HPDE6-E6E7 (cell line): ENCODE measurements around the gene OSBPL10.
"Not testable (repeated sequence)": the region's sequence is repeated elsewhere in the genome, so short reads cannot be mapped to it uniquely, and the experiment has no call there.

Experiments used
- DNase-seq: peaks from one replicate; pipeline ENCODE4 v3.0.0; 2011; ENCODE audit warnings: missing footprints; ENCODE audit errors: extremely low spot score

OSBPL10 gene

DNA sequence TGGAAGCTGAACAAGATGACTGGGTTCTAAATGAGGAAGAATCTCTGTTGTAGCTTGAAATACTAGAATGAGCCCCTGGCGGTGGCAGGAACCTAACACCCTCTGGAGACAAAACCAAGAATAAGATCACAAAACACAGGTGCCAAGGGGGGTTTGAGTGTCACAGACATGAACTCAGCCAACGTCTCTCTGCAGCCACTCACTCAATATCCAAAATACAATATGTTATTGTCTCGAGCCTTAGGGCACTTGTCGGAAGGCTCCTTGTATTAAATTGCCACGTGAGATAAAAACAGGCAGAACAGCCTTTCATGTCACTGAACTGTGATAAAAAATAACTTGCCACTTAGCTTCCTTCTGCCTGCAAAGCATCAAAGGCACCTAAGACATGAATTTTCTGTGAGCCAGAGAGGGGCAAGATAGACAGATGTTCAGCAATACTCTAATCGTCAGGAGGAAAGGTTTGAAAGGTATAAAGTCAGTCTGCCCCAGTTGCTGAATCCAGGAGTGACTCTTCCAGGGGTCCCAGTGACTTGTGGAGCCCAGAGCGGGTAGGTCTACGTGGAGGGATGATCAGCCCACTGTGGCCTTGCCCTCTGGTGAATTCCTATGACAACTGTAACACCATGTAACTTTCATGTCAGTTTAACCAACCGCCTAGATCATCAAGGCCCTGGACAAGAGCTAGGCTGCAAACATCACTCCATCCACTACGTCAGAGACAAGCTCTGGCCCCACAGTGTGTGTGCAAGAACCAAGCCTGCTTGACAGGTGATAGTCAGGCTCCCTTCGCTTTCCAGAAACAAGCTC is 165.2 kb downstream of the OSBPL10 start:
- DNase-seq, result no peak

DNA sequence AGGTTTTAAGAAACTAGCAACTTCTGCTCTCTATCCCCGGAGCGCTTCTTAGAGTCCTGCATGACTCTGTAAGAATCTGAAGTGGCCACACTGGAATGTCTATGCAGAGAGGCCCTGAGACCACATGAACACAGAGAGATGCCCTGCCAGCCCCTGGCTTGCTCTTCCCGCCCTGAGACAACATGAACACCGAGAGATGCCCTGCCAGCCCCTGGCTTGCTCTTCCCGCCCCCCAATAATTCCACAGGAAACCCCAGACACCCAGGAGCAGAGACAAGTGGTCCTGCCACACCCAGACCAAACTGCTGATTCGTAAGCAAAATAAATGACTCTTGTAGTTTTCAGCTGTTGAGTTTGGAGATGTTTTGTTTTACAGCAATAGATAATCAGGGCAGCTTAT is 166.1 kb downstream of the OSBPL10 start:
- no peak for DNase-seq

DNA sequence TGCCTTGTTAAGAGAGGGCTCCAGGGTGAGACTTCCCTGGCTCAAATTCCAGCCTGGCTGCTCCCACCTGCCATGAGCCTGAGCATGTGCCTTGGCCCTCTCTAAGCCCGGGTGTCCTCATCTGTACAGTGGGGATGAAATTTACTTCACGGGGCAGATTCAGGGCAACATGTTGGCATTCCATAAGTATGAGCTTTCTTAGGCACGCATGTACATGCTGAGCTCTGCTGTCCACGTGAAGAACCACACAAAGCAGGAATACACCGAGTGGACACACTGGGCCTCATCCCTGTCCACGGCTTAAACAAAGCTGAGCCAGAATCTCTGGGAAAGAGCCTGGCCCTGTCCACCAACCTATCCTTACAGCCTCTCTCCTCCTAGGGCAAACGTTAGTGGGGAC is 167.4 kb downstream of the OSBPL10 start:
- no peak for DNase-seq

DNA sequence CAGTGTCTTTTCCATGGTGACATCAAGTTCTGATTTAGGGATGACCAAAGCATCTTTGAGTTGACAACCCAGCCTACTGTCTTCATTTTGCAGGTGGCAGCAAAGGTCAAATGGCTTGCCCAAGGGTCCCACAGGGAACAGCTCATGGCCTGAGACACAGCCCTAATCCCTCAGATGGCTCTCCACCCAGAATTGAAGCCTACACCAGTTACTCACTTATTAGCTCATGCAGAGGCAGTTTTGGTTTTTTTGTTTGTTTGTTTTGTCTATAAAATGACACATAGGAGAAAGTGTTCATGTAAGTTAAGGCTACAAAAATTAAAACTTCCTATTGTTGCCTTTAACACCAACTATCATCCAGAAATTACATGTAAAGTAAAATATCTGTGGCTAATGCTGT is 167.9 kb downstream of the OSBPL10 start:
- no peak for DNase-seq

DNA sequence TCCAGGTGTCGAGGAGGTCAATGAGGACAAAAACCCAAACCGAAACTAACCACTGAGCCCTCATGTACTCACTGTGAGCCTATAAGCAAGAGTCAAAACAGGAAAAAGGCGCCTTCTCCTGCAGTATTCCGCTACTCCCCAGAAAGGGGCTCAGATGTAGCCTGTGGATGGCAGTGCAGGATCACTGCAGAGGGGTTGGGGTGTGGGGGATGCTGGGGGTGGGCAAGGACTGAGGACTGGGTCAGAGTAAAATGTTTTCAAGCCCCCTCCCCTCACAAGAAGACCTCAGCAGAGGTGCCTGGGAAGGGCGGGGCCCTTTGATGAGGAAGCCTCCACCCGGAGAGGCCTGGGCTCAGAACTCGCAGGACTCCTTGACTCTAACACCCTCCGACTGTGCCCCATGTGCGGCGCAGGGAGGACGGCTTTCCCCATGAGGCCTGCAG is 170.1 kb downstream of the OSBPL10 start:
- no peak for DNase-seq

DNA sequence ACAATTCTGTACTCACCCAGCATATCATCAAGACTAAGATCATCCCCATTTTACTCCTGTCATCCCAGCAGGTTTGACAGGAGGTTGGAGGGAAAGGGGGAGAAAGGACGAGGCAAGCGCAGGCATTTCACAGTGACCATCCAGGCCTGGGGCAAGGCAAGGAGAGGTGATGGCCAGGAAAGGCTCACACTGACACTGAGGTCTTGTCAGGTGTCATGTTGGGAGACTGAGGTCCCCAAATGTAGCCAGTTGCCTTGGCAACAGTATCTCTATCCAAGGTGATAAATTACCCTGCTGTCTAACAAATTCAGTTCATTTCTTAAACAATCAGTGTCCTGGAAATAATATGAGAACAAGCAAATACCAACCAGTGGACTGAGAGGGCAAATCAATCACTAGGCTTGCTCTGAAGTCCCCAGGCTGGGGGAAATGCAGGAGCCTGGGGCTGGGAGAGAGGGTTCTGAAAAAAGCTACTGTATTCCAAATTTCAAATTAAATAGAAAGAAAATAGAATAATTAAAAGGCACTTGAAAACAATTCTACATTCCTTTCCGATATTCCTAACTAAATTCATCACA is 172.8 kb downstream of the OSBPL10 start:
- no peak for DNase-seq

DNA sequence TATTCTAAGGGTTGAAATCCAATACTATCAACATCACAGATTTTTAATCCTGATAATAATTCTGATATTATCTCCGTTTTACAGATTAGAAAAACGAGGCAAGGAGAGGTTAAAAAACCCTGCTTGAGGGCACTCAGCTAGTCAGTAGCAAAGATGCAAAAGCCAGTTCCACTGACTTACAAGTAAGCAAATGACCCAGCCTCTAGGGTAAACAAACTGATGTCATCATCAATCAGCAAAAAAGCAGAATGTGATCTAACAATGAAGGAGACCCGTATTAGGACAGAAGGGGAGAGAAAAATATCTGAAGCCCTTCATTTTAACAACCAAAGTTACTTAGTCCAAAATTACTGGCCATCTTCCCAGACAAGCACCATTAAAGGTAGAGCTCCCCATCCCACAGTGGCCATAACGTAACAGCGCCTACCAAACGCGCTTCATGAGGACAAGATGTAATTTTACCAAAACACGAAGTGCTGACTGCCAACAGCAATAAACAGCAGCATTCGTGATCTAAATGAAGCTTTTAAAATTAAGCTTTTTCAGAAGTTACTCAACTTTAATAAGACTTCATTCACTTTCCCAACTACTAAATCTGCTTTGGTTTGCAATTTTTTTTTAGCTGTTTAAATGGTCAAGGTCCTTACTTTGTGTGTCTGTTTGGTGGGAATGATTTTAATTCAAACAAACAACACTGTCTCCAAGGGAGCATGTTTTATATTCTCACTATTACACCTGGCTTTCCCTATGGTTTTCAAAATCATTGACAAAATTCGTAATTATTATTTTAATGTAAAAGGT is 176.6 kb downstream of the OSBPL10 start:
- no peak for DNase-seq

DNA sequence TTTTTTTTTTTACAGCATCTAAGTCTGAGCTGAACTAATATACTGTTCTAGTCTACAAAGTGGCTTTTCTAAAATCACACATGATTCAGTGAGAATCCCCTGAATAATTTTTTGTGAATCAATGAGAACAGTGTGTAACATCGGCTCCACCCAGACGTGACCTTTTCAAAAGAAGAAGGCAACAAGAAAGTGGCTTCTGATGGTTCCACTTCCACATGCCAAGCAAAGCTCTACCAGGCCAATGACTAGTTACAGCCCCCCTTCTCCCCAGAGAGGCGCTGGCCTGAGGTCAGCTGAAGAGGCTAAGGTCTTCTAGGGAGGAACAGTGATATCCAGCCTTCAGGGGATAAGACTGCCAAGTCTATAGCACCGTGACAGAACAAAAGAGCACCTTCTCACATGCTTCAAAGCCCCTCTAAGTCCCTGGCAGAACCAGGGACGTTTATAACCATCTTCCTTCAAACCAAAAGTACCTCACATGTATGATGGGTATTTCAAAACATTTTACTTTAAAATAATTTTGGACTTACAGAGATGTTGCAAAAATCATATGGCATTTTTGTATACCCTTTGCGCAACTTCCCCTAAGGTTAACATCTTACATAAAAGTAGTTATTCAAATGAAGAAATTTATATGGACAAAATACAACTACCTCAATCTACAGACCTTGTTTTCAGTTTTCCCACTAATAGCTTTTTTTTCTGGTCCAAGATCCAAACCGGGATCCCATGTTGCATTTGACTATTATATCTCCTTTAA is 177.9 kb downstream of the OSBPL10 start:
- no peak for DNase-seq

DNA sequence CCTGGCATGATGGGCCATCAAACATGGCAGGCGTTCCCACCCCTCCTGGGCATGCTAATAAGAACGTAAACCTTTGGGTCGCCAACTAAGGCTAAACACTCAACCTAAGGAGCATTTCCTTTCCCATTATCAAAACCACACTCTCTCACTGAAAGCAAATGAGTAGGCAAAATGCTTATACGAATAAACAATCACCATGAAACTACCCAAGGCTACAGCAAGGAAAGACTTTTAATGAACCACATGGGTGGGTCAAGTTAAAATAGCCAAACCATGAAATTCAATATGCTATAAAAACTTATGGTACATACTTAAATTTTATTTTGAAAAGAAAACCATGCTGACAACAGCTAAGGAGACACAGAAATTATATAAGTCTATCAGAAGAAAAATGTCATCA is 180.6 kb downstream of the OSBPL10 start:
- no peak for DNase-seq

DNA sequence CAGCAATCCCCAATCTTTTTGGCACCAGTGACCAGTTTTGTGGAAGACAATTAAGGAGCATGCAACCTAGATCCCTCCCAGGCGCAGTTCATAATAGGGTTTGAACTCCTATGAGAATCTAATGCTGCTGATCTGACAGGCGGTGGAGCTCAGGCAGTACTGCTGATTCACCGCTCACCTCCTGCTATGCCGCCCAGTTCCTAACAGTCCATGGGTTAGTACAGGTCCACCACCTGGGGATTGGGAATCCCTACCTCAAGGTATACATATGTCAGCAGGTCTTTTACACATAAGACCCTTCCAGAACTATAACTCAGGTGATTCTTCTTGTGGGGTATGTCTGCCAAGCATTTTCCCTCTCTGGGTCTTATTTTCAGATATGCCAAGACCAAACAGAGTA is 182.2 kb downstream of the OSBPL10 start:
- no peak for DNase-seq

DNA sequence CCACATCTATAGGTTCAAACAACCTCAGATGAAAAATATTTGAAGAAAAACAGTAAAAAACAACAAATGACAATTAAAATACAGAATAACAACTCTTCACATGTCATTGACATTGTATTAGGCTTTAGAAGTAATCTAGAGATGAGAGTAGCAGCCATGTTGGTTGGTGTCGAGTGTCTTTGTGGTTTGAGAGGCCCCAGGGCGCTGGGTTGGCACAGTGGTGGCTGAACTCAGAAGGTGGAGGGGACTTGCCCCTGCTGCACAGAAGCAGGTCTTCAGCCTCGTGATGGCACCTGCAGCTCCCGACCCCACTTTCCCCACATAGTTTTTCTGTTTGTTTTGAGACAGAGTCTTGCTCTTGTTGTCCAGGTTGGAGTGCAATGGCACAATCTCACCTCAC is 187.2 kb downstream of the OSBPL10 start:
- no peak for DNase-seq

DNA sequence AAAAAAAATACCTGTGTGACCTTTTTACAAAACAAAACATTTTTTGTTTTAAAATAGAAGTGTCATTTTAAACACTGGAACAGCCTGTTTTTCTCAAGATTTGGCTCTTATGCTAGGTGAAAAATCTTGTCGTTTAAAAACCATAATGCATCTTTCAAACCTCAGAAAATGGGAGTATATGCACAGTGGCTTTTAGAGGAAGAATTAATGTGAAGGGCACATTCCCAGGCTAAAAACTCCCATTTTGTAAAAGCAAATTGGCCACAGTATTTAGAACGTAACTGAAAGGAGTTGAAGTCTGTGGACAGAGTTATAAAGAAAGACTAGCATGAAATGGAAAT is 190.0 kb downstream of the OSBPL10 start:
- no peak for DNase-seq

DNA sequence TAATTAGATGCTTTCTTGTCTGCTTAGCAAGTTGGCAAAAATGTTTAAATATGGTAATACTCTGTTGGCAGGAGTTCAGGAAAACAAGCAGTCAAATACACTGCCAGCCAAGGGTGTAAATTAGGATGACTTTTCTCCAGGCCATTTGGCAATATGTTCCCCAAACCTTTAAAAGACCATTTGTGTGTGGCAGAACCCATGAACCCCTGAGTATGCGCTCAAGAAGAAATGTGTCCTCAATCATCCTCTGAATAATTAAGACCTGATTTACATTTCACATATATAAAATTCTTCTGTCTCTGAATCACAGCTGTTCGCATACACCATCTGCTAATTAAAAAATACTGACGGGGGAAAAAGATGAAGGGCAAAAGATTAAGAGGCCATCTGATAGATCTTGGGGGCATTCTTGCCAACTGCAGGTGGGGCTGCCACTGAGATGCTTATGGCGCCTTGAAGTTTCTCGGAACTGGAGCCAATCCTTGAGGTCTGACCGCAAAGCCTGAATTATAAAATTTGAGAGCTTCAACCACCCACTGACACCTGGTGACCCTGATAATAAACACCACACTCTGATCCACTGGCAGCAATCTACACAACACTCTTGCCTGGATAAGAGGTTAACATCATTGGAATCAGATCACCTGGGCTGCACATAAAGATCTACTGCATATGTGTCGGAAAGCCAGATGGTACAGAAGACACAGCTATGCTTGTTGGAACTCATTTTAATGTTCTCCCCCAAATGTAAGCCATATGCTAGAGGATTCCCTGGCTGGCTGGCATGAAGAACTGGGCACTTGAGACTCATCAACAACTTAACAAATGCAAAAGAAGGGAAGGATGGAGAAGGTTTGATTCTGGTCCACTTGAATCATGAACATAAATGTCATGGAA is 190.6 kb downstream of the OSBPL10 start:
- no peak for DNase-seq

DNA sequence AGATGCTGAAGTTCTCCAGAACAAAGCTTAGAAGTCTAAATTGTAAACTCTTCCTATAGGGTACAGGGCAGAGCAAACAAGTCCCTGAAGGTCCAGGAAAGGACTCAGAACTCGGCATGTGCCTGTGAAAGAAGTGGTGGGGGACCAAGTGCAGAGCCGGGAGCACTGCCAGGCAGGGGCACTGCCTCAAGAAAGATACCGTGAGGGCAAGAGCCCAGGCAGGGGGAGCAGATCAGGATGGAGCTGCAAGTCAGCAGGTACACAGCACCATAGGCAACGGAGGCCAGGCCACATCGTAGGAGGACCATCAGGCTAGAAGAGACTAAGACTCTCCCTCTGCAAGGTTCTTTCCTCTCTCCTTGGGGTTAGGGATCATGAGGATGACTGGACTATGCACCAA is 191.6 kb downstream of the OSBPL10 start:
- DNase-seq, result no peak

DNA sequence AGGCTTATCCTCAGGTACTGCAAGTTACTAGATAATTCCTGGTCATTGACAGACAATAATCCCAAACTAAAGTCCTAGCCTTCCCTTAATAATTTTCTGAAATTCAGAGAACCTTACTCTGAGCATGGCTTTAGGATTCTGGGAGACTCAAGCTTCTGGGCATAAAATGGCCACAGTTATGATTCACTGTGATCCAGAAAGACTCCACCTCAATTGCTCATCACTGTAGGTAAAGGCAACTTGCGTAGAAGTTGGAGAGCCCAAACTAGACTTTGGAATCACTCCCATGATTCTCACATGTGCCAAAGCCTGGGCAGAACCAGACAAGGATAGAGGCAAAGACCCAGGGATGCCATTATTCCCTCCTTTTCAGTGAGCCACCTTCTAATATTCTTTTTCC is 195.3 kb downstream of the OSBPL10 start:
- no peak for DNase-seq

DNA sequence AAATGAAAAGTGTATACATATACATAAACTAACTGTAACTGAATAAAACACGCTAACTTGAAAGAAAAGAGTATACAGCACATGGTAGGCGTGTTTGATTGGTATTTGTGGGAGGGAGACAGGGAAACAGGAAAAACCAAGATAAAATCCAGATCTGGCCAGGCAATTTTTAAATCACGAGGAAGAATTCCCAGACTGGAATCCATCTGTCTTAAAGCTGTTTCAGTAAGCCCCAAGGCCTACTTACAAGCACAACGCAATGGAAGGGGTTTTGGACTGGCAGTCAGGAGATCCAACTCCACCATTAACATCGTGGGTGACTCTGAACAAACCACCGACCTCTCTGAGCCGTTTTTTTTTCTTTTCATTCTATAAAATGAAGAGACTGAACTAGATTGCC is 195.8 kb downstream of the OSBPL10 start:
- no peak for DNase-seq

DNA sequence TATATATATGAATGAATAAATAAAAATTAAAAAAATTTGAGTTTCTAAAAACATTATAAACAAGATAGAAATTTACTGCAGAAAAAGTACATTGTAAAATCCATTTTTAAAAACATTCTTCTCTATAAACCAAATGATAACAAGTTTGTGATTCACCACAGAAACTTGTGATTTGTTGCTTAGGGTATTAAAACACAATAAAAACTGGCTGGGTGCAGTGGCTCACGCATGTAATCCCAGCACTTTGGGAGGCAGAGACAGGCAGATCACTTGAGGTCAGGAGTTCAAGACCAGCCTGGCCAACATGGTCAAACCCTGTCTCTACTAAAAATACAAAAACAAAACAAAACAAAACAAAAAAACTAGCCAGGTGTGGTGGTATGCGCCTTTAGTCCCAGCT is 197.2 kb downstream of the OSBPL10 start:
- not testable (repeated sequence) for DNase-seq

DNA sequence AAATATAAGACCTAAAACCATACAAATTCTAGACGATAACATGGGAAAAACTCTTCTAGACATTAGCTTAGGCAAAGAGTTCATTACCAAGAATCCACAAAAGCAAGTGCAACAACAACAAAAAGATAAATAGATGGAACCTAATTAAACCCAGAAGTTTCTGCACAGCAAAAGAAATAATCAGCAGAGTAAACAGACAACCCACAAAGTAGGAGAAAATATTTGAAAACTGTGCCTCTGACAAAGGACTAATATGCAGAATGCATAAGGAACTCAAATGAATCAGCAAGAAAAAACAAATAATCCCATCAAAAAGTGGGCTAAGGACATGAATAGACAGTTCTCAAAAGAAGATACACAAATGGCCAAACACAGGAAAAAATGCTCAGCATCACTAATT is 198.8 kb downstream of the OSBPL10 start:
- DNase-seq, result not testable (repeated sequence)

DNA sequence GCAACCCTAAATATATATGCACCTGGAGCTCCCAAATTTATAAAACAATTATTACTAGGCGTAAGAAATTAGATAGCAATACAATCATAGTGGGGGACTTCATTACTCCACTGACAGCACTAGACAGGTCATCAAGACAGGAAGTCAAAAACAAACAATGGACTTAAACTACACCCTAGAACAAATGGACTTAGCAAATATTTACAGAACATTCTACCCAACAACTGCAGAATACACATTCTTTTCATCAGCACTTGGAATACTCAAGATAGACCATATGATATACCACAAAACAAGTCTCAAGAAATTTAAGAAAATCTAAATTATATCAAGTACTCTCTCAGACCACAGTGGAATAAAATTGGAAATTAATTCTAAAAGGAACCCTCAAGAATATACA is 201.5 kb downstream of the OSBPL10 start:
- no peak for DNase-seq

DNA sequence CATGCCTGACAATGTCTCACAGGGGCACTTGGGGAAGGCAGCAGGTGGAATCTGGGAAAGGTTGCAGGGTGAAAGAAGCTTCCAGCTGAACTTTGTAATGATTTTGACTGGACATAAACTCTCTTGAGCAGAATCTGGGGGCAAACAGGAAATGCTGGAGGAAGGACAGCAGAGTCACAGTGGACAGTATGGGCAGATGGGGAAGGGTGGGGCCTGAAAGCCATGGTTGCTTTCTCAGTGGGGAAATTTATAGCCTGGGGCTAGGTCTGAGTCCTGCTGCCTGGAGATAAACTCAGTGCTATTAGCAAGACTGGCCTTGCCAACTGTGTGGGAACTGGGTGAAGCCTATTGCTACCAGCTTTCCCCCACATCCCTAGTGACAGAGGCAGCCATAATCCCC is 203.2 kb downstream of the OSBPL10 start:
- no peak for DNase-seq

DNA sequence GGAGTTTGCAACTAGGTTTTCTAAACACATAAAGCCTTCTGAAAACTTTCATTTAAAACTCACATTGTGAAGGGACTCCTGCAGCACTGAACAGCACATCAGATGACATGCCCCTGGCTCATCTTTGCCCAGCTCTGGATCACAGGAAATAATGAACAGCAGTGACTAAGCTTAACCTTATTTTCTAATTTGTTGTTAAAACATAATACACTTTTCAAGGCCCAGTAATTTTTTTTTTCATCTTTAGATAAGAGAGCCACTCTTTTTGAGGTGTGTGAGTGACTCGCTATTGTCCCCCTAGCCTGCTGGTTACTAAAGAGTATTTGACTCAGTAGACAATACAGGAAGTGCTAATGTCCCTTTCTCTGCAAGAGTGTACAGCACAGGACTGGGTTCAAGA is 204.0 kb downstream of the OSBPL10 start:
- no peak for DNase-seq
